PC-9 (cell line): Measurements from ENCODE around the gene MPI. TPM values are rescaled to one million over a fixed set of nuclear protein-coding genes. Genes with fewer than 3 reads are reported as not detected.
A peak's percentile ranks its signal among the peaks of the same experiment; 100 is the strongest.

Source experiments
- BruUV-seq: library from RNA; stranded (reverse); fragments of 400-500 nt; replicated peaks from 2 replicates; lab custom pipeline; 2021; lab: Mats Ljungman, UMichigan
- CTCF ChIA-PET: fragments of 300-600 bp; sonication (Branson Sonifier 250); formaldehyde crosslinking; loops from one replicate; lab custom pipeline; 2022; ENCODE audit warnings: antibody characterized with exemption; lab: Charles Lee
- POLR2A ChIA-PET: fragments of 300-600 bp; sonication (Branson Sonifier 250); formaldehyde crosslinking; loops from one replicate; lab custom pipeline; 2022; ENCODE audit warnings: antibody characterized with exemption; ENCODE audit not compliant: unreplicated experiment; lab: Charles Lee
- DNase-seq, 2 experiments: peaks; one replicate each; pipeline versions ENCODE4 v3.0.0 to v3.0.0-alpha.2; 2015 to 2022; ENCODE audit warnings: mixed read lengths in 1 of 2
- H2AFZ ChIP-seq: fragments of 200-600 bp; sonication (generic); 2 replicates; pipeline ENCODE4 v1.8.1; 2017; ENCODE audit warnings: antibody characterized with exemption
- H3F3A ChIP-seq: fragments of 200-600 bp; sonication (generic); 2 replicates; pipeline ENCODE4 v1.8.1; 2017; ENCODE audit warnings: antibody characterized with exemption, mild to moderate bottlenecking, low read depth; ENCODE audit not compliant: insufficient read depth
- H3K27ac ChIP-seq: fragments of 200-600 bp; sonication (generic); 2 replicates; pipeline ENCODE4 v1.6.1; 2016; ENCODE audit warnings: mixed run types
- H3K27me3 ChIP-seq: fragments of 200-600 bp; sonication (generic); 2 replicates; pipeline ENCODE4 v1.6.1; 2016; ENCODE audit warnings: low read depth, mixed run types; ENCODE audit not compliant: insufficient read depth
- H3K36me3 ChIP-seq: fragments of 200-600 bp; sonication (generic); 2 replicates; pipeline ENCODE4 v1.6.1; 2016; ENCODE audit warnings: low read depth, mixed run types
- H3K4me1 ChIP-seq: fragments of 200-600 bp; sonication (generic); replicated peaks from 2 replicates; pipeline ENCODE4 v1.6.1; 2016; ENCODE audit warnings: mixed run types; ENCODE audit not compliant: insufficient read depth
- H3K4me2 ChIP-seq: fragments of 200-600 bp; sonication (generic); 2 replicates; pipeline ENCODE4 v1.6.1; 2017; ENCODE audit warnings: mixed run types
- H3K4me3 ChIP-seq: fragments of 200-600 bp; sonication (generic); 2 replicates; pipeline ENCODE4 v1.6.1; 2016; ENCODE audit warnings: mixed run types
- H3K79me2 ChIP-seq: fragments of 200-600 bp; sonication (generic); 2 replicates; pipeline ENCODE4 v1.6.1; 2017; ENCODE audit warnings: low read depth, mixed run types
- H3K9me2 ChIP-seq: fragments of 200-600 bp; sonication (generic); 2 replicates; pipeline ENCODE4 v1.8.1; 2017; ENCODE audit warnings: mild to moderate bottlenecking; ENCODE audit not compliant: insufficient read depth
- H3K9me3 ChIP-seq: fragments of 200-600 bp; sonication (generic); 2 replicates; pipeline ENCODE4 v1.8.1; 2016; ENCODE audit warnings: low read depth; ENCODE audit not compliant: insufficient read depth
- H4K20me1 ChIP-seq: fragments of 200-600 bp; sonication (generic); 2 replicates; pipeline ENCODE4 v1.8.1; 2017; ENCODE audit not compliant: insufficient read depth
- EZH2 ChIP-seq: fragments of 200-600 bp; sonication (generic); IDR thresholded peaks from 2 replicates; pipeline ENCODE4 v1.8.0; 2017; ENCODE audit warnings: antibody characterized with exemption, low read depth
- intact Hi-C: fragments of 100-400 bp; cut with micrococcal nuclease; formaldehyde crosslinking; loops from one replicate; pipeline ENCODE4 v1.10.0; 2022; ENCODE audit not compliant: unreplicated experiment
- total RNA-seq: library from RNA; stranded (reverse); gene quantifications from 2 replicates; pipeline ENCODE4 v1.2.3, GENCODE V29; 2021
- TF ChIP-seq, protein P1 (sequence below): fragments of 200-600 bp; sonication (generic); conservative IDR thresholded peaks from 2 replicates; pipeline ENCODE4 v1.6.1; 2017; ENCODE audit warnings: mixed run types, antibody characterized with exemption, mild to moderate bottlenecking, moderate library complexity

The MPI gene
- total RNA-seq, 1 experiment from 2014 or later: 22.5 TPM

DNA sequence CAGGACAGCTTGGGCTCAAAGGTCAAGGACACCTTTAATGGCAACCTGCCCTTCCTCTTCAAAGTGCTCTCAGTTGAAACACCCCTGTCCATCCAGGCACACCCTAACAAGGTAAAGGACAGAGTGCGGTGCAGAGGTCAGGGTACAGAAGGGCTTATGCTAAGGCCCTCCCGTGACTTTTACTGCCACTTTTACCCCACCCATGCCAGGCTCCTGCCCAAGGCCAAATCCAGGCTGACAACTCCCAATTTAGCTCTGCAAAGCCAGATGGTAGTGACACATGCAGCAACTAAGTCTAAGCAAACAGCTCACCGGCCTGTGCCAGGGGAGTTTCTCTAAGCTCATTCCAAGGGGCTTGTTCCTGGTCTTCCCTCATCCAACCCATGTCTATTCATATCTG, 1.6 kb downstream of the MPI start:
- Histone ChIP-seq H3K4me1 (peaks cover 29% of the 10 kb centered on the region), H4K20me1 (no peaks in the 10 kb centered on the region), H3K27ac (no peak overlapping the region), H3K36me3 (no peaks in the 10 kb centered on the region), H3K4me2 (0 out of 2 replicates have a peak overlapping the region, but pooled peaks have one; percentile 97), H3K9me3 (no peaks in the 10 kb centered on the region), H3K9me2 (no peaks in the 10 kb centered on the region), H2AFZ (no peak overlapping the region), H3K79me2 (peaks cover 14% of the 10 kb centered on the region), H3F3A (no peaks in the 10 kb centered on the region; the same call in 1 of the 2 replicates), H3K4me3 (no peak overlapping the region), H3K27me3 (no peaks in the 10 kb centered on the region)
- DNase-seq: no peak
- BruUV-seq: no TSS peak
- CTCF ChIA-PET: interaction anchor here (1.6 kb wide), 1 partner anchor 10 kb away, joined by 11 read pairs; no protein-coding TSS in a partner anchor
- POLR2A ChIA-PET: no interaction called here
- no peak for TF ChIP-seq EZH2
- TF ChIP-seq, protein P1, sequence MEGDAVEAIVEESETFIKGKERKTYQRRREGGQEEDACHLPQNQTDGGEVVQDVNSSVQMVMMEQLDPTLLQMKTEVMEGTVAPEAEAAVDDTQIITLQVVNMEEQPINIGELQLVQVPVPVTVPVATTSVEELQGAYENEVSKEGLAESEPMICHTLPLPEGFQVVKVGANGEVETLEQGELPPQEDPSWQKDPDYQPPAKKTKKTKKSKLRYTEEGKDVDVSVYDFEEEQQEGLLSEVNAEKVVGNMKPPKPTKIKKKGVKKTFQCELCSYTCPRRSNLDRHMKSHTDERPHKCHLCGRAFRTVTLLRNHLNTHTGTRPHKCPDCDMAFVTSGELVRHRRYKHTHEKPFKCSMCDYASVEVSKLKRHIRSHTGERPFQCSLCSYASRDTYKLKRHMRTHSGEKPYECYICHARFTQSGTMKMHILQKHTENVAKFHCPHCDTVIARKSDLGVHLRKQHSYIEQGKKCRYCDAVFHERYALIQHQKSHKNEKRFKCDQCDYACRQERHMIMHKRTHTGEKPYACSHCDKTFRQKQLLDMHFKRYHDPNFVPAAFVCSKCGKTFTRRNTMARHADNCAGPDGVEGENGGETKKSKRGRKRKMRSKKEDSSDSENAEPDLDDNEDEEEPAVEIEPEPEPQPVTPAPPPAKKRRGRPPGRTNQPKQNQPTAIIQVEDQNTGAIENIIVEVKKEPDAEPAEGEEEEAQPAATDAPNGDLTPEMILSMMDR: no peak
- intact Hi-C loops: no loop called here

DNA sequence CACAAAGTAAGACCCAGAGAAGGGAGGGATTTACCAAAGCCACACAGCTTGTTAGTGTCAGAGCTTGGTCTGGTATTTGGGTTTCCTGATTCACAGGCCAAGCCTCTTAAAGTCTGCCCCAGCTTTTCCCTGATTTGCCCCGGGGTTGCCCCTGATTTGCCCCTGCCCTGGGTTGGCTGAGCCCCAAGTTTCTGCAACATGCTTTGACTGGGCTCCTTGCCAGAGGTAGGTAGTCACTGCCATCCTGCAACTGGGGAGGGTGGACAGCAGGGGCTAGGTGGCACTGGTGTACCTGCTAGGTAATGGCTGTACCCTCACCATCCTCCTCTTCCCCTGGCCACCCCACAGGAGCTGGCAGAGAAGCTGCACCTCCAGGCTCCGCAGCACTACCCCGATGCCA, 2.5 kb downstream of the MPI start:
- H3K4me2 ChIP-seq: 0 out of 2 replicates have a peak overlapping the region, but pooled peaks have one; percentile 7
- intact Hi-C loops: no loop called here
- no peak overlapping the region for H2AFZ ChIP-seq
- H3K79me2 ChIP-seq: peaks cover 14% of the 10 kb centered on the region
- DNase-seq: peak; percentile 68 to 77
- no peaks in the 10 kb centered on the region for H4K20me1 ChIP-seq
- TF ChIP-seq, protein P1: no peak; the same call in 1 of the 2 replicates
- no peak for TF ChIP-seq EZH2
- no peaks in the 10 kb centered on the region for H3K9me3 ChIP-seq
- no peaks in the 10 kb centered on the region for H3K9me2 ChIP-seq
- H3K4me3 ChIP-seq: no peak overlapping the region
- no peaks in the 10 kb centered on the region for H3K27me3 ChIP-seq
- H3K36me3 ChIP-seq: no peaks in the 10 kb centered on the region
- ChIA-PET CTCF (interaction anchor here (0.6 to 1.6 kb wide), 4 partner anchors 9 to 58 kb away, joined by 3 to 11 read pairs (median 5); partner anchors contain the start of gene COX5A), POLR2A (no interaction called here)
- no peak overlapping the region for H3K27ac ChIP-seq
- H3F3A ChIP-seq: no peaks in the 10 kb centered on the region; the same call in 1 of the 2 replicates
- peaks cover 29% of the 10 kb centered on the region for H3K4me1 ChIP-seq
- BruUV-seq: no TSS peak

DNA sequence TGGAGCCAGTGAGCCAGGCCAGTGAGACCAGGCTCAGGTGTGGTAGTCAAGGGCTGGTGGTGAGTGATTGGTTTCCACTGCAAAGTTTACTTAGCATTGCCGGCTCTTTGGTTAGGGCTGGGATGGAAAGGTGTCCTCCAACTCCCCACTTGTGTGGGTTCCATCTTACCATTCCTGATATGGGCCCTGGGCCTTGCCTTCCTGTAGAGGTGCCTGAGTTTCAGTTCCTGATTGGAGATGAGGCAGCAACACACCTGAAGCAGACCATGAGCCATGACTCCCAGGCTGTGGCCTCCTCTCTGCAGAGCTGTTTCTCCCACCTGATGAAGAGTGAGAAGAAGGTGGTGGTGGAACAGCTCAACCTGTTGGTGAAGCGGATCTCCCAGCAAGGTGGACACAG, 3.1 kb downstream of the MPI start:
- no peaks in the 10 kb centered on the region for H3K27me3 ChIP-seq
- H4K20me1 ChIP-seq: no peaks in the 10 kb centered on the region
- no peaks in the 10 kb centered on the region for H3K9me3 ChIP-seq
- no peak for DNase-seq
- H3F3A ChIP-seq: no peaks in the 10 kb centered on the region; the same call in 1 of the 2 replicates
- H3K4me3 ChIP-seq: no peak overlapping the region
- H3K4me2 ChIP-seq: no peak overlapping the region
- H3K4me1 ChIP-seq: peaks cover 29% of the 10 kb centered on the region
- POLR2A ChIA-PET: no interaction called here
- TF ChIP-seq, protein P1: no peak
- TF ChIP-seq EZH2: no peak
- H3K36me3 ChIP-seq: no peaks in the 10 kb centered on the region
- no peaks in the 10 kb centered on the region for H3K9me2 ChIP-seq
- BruUV-seq: no TSS peak
- intact Hi-C loops: no loop called here
- H3K27ac ChIP-seq: no peak overlapping the region
- H2AFZ ChIP-seq: no peak overlapping the region
- CTCF ChIA-PET: interaction anchor here (0.6 to 1.6 kb wide), 2 partner anchors 9 to 30 kb away, joined by 6 to 11 read pairs; no protein-coding TSS in a partner anchor
- peaks cover 14% of the 10 kb centered on the region for H3K79me2 ChIP-seq
